K562 (cell line): ENCODE data around the gene MACROD2. TPM values are rescaled to one million over a fixed set of nuclear protein-coding genes. Genes with fewer than 3 reads are reported as not detected.

Experiments used
- ATAC-seq: fragments of 200-7000 bp; cut with Tn5 transposase; 3 replicates; pipeline ENCODE4 v1.9.1; 2020; ENCODE audit warnings: moderate library complexity
- BruUV-seq: library from RNA; stranded (reverse); fragments of 400-500 nt; replicated peaks from 2 replicates; lab custom pipeline; 2021; lab: Mats Ljungman, UMichigan
- CTCF ChIA-PET: fragments of 300-600 bp; formaldehyde crosslinking; extraction: SDS; loops from one replicate; lab custom pipeline; 2021; ENCODE audit warnings: low intra/inter-chr PET ratio; lab: Yijun Ruan, JAX
- POLR2A ChIA-PET: fragments of 300-600, 350-650 bp; sonication (Branson Sonifier 250); formaldehyde crosslinking; extraction: SDS; loops from one replicate; lab custom pipeline; 2021; ENCODE audit warnings: antibody characterized with exemption, inconsistent platforms; lab: Yijun Ruan, JAX
- DNase-seq, 4 experiments: peaks; one replicate each; pipeline versions ENCODE4 v3.0.0 to v3.0.0-alpha.2; 2011 to 2018; ENCODE audit warnings: low spot score in 3 of 4, mixed read lengths in 3 of 4; ENCODE audit errors: extremely low read depth in 1 of 4
- FAIRE-seq: peaks from 2 replicates; lab custom pipeline; 2011; peaks lifted over from hg19 to GRCh38; lab: Jason Lieb, UNC
- H2AFZ ChIP-seq: 2 replicates; pipeline ENCODE4 v1.6.0; 2011; ENCODE audit warnings: low read depth, low read length, control low read depth, inconsistent platforms
- H3K27ac ChIP-seq: fragments of 200-600 bp; 3 replicates; pipeline ENCODE4 v1.8.0; 2011; ENCODE audit warnings: low read depth, mild to moderate bottlenecking, control low read depth, inconsistent platforms, low read length, moderate library complexity, mixed read lengths; ENCODE audit errors: extremely low read depth
- H3K27me3 ChIP-seq, 2 experiments: fragments of 300-600 bp in 1 of 2; 2 replicates in 1 of 2; 3 replicates in 1 of 2; pipeline versions ENCODE4 v1.6.0 to v1.8.0; 2011; ENCODE audit warnings: inconsistent platforms in 2 of 2, low read length in 2 of 2, mild to moderate bottlenecking in 1 of 2, mixed read lengths in 1 of 2, moderate library complexity in 1 of 2; ENCODE audit not compliant: control insufficient read depth in 2 of 2, insufficient read depth in 2 of 2
- H3K36me3 ChIP-seq: fragments of 300-600 bp; 3 replicates; pipeline ENCODE4 v1.8.0; 2011; ENCODE audit warnings: mild to moderate bottlenecking, low read length, inconsistent platforms; ENCODE audit not compliant: control insufficient read depth, insufficient read depth
- H3K4me1 ChIP-seq, 2 experiments: fragments of 200-600 bp in 1 of 2; replicated peaks in 1 of 2; 2 replicates in 1 of 2; 3 replicates in 1 of 2; pipeline versions ENCODE4 v1.5.1 to v1.8.0; 2011; ENCODE audit warnings: inconsistent platforms in 2 of 2, low read length in 2 of 2, mild to moderate bottlenecking in 1 of 2, mixed read lengths in 1 of 2, moderate library complexity in 1 of 2; ENCODE audit not compliant: control insufficient read depth in 2 of 2, insufficient read depth in 2 of 2
- H3K4me2 ChIP-seq: 2 replicates; pipeline ENCODE4 v1.6.1; 2011; ENCODE audit warnings: low read length, control low read depth, inconsistent platforms, mixed read lengths; ENCODE audit not compliant: insufficient read depth
- H3K4me3 ChIP-seq: fragments of 200-600 bp; sonication (generic), shearing (Covaris generic); 2 replicates; pipeline ENCODE4 v1.5.1; 2016; ENCODE audit warnings: control low read depth, inconsistent platforms
- H3K79me2 ChIP-seq: fragments of 200-600 bp; 3 replicates; pipeline ENCODE4 v1.8.0; 2011; ENCODE audit warnings: low read length, inconsistent platforms; ENCODE audit not compliant: control insufficient read depth, insufficient read depth
- H3K9ac ChIP-seq, 2 experiments: 2 replicates each; pipeline versions ENCODE4 v1.6.0 to v1.6.1; 2011; ENCODE audit warnings: low read depth in 2 of 2, low read length in 2 of 2, control low read depth in 1 of 2, inconsistent platforms in 1 of 2, mild to moderate bottlenecking in 1 of 2, mixed read lengths in 1 of 2; ENCODE audit not compliant: insufficient read depth in 1 of 2
- H3K9me1 ChIP-seq: one replicate; pipeline ENCODE4 v1.6.0; 2011; ENCODE audit warnings: inconsistent platforms, mild to moderate bottlenecking, low read length, moderate library complexity; ENCODE audit not compliant: control insufficient read depth, insufficient read depth
- H3K9me3 ChIP-seq: replicated peaks from 2 replicates; pipeline ENCODE4 v1.5.1; 2011; ENCODE audit warnings: low read depth, low read length, inconsistent platforms; ENCODE audit not compliant: control insufficient read depth, insufficient read depth
- H4K20me1 ChIP-seq: replicated peaks from 2 replicates; pipeline ENCODE4 v1.6.1; 2011; ENCODE audit warnings: low read length, inconsistent platforms, mixed read lengths; ENCODE audit not compliant: control insufficient read depth, insufficient read depth
- CHAMP1 ChIP-seq: fragments of 450-650 bp; IDR thresholded peaks from 2 replicates; pipeline ENCODE4 v1.6.1; 2016; ENCODE audit warnings: mild to moderate bottlenecking
- CTCFL ChIP-seq: IDR thresholded peaks from 2 replicates; pipeline ENCODE4 v1.6.1; 2011; ENCODE audit warnings: borderline replicate concordance, low read depth, mild to moderate bottlenecking, moderate library complexity, low read length; ENCODE audit not compliant: insufficient read depth, poor library complexity, severe bottlenecking
- ETS2 ChIP-seq: IDR thresholded peaks from 2 replicates; pipeline ENCODE4 v1.6.1; 2016; ENCODE audit warnings: borderline replicate concordance, missing genetic modification characterization, mild to moderate bottlenecking, moderate library complexity, missing compliant biosample characterization; ENCODE audit not compliant: poor library complexity, severe bottlenecking
- HINFP ChIP-seq: fragments of 450-650 bp; conservative IDR thresholded peaks from 2 replicates; pipeline ENCODE4 v1.6.1; 2016; ENCODE audit warnings: missing genetic modification characterization, low read depth, mild to moderate bottlenecking, control low read depth, missing compliant biosample characterization
- KLF6 ChIP-seq: fragments of 250-450 bp; sonication (Bioruptor Pico); IDR thresholded peaks from 2 replicates; pipeline ENCODE4 v1.4.0; 2020; ENCODE audit warnings: mild to moderate bottlenecking, moderate library complexity, borderline replicate concordance
- MTA3 ChIP-seq: fragments of 450-650 bp; formaldehyde crosslinking; IDR thresholded peaks from 2 replicates; pipeline ENCODE4 v1.6.1; 2017; ENCODE audit warnings: mild to moderate bottlenecking, borderline replicate concordance
- NR2C2 ChIP-seq, 2 experiments: fragments of 200-800 bp in 1 of 2; sonication (Bioruptor generic) in 1 of 2; sonication (generic) in 1 of 2; formaldehyde crosslinking in 1 of 2; IDR thresholded peaks; 2 replicates each; pipeline versions ENCODE4 v1.6.1 to v1.8.0; 2016 to 2022; ENCODE audit warnings: mild to moderate bottlenecking in 1 of 2, missing compliant biosample characterization in 1 of 2, missing genetic modification characterization in 1 of 2, missing genetic modification reagents in 1 of 2
- PHB ChIP-seq: fragments of 250-450 bp; sonication (Bioruptor Pico); IDR thresholded peaks from 2 replicates; pipeline ENCODE4 v1.5.0; 2021
- RHOXF2B ChIP-seq: fragments of 250-450 bp; sonication (Bioruptor Pico); conservative IDR thresholded peaks from 2 replicates; pipeline ENCODE4 v1.5.1; 2021
- SIRT6 ChIP-seq: IDR thresholded peaks from one replicate; pipeline ENCODE4 v1.6.1; 2012; ENCODE audit warnings: low read depth, mild to moderate bottlenecking, control low read depth, inconsistent platforms, low read length, moderate library complexity
- ZNF282 ChIP-seq: sonication (generic); formaldehyde crosslinking; IDR thresholded peaks from 2 replicates; pipeline ENCODE4 v1.8.1; 2023; ENCODE audit warnings: missing genetic modification reagents
- ZNF444 ChIP-seq: fragments of 250-450 bp; sonication (Bioruptor Pico); IDR thresholded peaks from 2 replicates; pipeline ENCODE4 v1.4.0; 2020; ENCODE audit warnings: mild to moderate bottlenecking, moderate library complexity
- ZNF764 ChIP-seq: fragments of 250-450 bp; sonication (Bioruptor Pico); IDR thresholded peaks from 2 replicates; pipeline ENCODE4 v1.4.0; 2020; ENCODE audit warnings: low read depth, mild to moderate bottlenecking, moderate library complexity
- WGBS: fragments of 100-300 bp; shearing (Covaris generic); methylation state at CpG from one replicate; pipeline ENCODE4 v1.1.6; 2016; ENCODE audit warnings: low coverage, mixed read lengths; ENCODE audit not compliant: insufficient coverage; ENCODE audit errors: missing lambda C conversion rate; 5-methylcytosine and 5-hydroxymethylcytosine counted together
- in situ Hi-C: fragments of 300-500 bp; cut with MboI; formaldehyde crosslinking; loops from 4 replicates; pipeline ENCODE4 v1.15.0; 2018; ENCODE audit warnings: inconsistent platforms, mixed read lengths
- intact Hi-C: fragments of 100-400 bp; cut with micrococcal nuclease; formaldehyde crosslinking; loops from 2 replicates; pipeline ENCODE4 v1.14.2; 2022
- polyA plus RNA-seq, 8 experiments: library from polyadenylated mRNA; depleted of rRNA in 4 of 8; stranded (reverse) in 5 of 8; unstranded in 3 of 8; fragments of >200 nt; fragmentation: Nextera tagmentation in 2 of 8; fragmentation: Illumina TruSeq in 1 of 8; extraction: Ambion mirVana in 2 of 8; extraction: Trizol in 1 of 8; gene quantifications; 2 replicates each; pipeline versions ENCODE4 v1.2.1 to v1.2.3, GENCODE V29; 2011 to 2014; ENCODE audit warnings: inconsistent platforms in 1 of 8, missing spikeins in 1 of 8
- total RNA-seq, 7 experiments: library from RNA; depleted of rRNA in 6 of 7; stranded (reverse); fragments of >200 nt in 6 of 7; fragmentation: Illumina TruSeq in 2 of 7; extraction: Trizol in 2 of 7; gene quantifications; 2 replicates each; pipeline versions ENCODE4 v1.2.1 to v1.2.3, GENCODE V29; 2011 to 2021; ENCODE audit warnings: low replicate concordance in 1 of 7

The MACROD2 gene
- total and polyA plus RNA-seq, 9 of the 15 experiments (the other 6 are each of a cell fraction or from before 2014, with no cell fraction given), result not detected

GRCh38 chr20:15395457-15395856 lies 1400.1 kb downstream of the MACROD2 start (continued):
- TF ChIP-seq CHAMP1 (no peak), HINFP (no peak)

GRCh38 chr20:15396026-15396425 lies 1400.7 kb downstream of the MACROD2 start:
- H3K4me1 ChIP-seq, result no peaks in the 10 kb centered on the region
- H4K20me1 ChIP-seq, result no peaks in the 10 kb centered on the region
- H2AFZ ChIP-seq, result no peak overlapping the region
- no peaks in the 10 kb centered on the region for H3K27me3 ChIP-seq
- H3K27ac ChIP-seq, result no peak overlapping the region
- BruUV-seq, result no TSS peak
- H3K4me2 ChIP-seq, result no peak overlapping the region
- intact Hi-C loops, result no loop called here
- H3K9me3 ChIP-seq, result no peaks in the 10 kb centered on the region
- no peaks in the 10 kb centered on the region for H3K79me2 ChIP-seq
- WGBS, result 0% methylated on average over 2 of the region's 2 CpGs
- H3K4me3 ChIP-seq, result no peak overlapping the region
- ChIA-PET CTCF (no interaction called here), POLR2A (no interaction called here)
- ATAC-seq, result no peak
- DNase-seq, result no peak
- in situ Hi-C loops, result no loop called here
- FAIRE-seq, result no peak
- H3K9ac ChIP-seq, result no peak overlapping the region
- no peaks in the 10 kb centered on the region for H3K9me1 ChIP-seq
- no peaks in the 10 kb centered on the region for H3K36me3 ChIP-seq
- no peak for TF ChIP-seq ZNF764 (CRISPR knock-in tag)
- no peak for TF ChIP-seq ZNF282 (CRISPR knock-in tag)
- TF ChIP-seq ETS2, result no peak
- no peak for TF ChIP-seq MTA3
- no peak for TF ChIP-seq ZNF444 (CRISPR knock-in tag)
- TF ChIP-seq RHOXF2B (CRISPR knock-in tag), result no peak
- TF ChIP-seq CTCFL, result no peak
- no peak for TF ChIP-seq NR2C2 (CRISPR knock-in tag; IDR thresholded peaks at IDR 0.05)
- TF ChIP-seq NR2C2 (tag; IDR thresholded peaks at IDR 0.05), result no peak
- no peak for TF ChIP-seq SIRT6
- TF ChIP-seq PHB (CRISPR knock-in tag), result no peak
- TF ChIP-seq KLF6 (CRISPR knock-in tag), result no peak
